ENCODE data around the gene MACROD1. TPM values are rescaled to one million over a fixed set of nuclear protein-coding genes. Genes with fewer than 3 reads are reported as not detected.
A peak's percentile ranks its signal among the peaks of the same experiment; 100 is the strongest.
"Not testable (repeated sequence)": the region's sequence is repeated elsewhere in the genome, so short reads cannot be mapped to it uniquely, and the experiment has no call there.

The MACROD1 gene
- total RNA-seq, 1 donor from 2014 or later = 20.6 TPM

- ATAC-seq (no peak), DNase-seq (ENCODE audit: low spot score) (no peak)
Measured at GRCh38 chr11:64192434-64192833, 26.5 kb upstream of the MACROD1 start.

DNA sequence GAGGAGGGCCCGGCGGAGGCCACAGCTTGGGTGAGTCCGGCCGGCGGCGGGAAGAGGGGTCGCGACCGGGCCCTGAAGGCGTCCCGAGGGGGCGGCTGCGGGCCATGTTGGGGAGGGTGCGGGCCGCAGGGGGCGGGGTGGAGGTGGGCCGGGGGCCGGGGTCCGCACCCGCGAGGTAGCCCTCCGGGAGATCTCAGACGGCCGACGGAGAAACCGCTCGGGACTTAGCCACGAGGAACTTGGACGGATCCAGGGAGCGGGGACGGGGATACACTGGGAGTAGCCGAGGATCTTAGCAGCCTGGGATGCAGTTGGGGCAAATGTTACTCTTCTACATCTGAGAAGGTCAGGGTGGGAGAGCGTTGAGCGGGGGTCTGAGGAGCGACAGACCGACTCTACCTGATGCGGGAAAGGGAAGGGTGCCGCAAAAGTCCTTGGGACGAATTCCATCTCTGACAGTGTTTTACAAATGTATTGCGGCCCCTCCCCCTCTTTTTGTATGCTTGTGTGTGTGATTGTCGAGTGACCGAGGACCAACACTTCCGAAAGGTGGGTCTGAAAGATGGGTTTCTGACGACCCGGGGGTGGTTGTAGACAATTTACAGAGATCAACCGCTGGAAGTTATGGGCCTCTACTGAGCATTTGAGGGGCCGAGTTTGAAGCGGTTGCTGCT, 20.7 kb upstream of the MACROD1 start:
- DNase-seq (ENCODE audit: low spot score) (no peak), ATAC-seq (no peak)
- intact Hi-C loops (cut with DNase I) = no loop called here

More at GRCh38 chr11:64192434-64192833, 26.5 kb upstream of the MACROD1 start:
- intact Hi-C loops (cut with DNase I) = no loop called here

GRCh38 chr11:64185693-64186491, 20.0 kb upstream of the MACROD1 start, which contains the start of gene STIP1:
STIP1 (plus strand) TSS chr11:64186171; CDS start chr11:64186262, 91 bp downstream.
- DNase-seq (ENCODE audit: low spot score) (peak; percentile 99), ATAC-seq (peak; percentile 96)
- intact Hi-C loops (cut with DNase I) = no loop called here

- intact Hi-C loops (cut with DNase I) = no loop called here
- ATAC-seq (peak; percentile 66), DNase-seq (ENCODE audit: low spot score) (peak; percentile 91)
Measured at GRCh38 chr11:64185175-64185692, 19.3 kb upstream of the MACROD1 start.

DNA sequence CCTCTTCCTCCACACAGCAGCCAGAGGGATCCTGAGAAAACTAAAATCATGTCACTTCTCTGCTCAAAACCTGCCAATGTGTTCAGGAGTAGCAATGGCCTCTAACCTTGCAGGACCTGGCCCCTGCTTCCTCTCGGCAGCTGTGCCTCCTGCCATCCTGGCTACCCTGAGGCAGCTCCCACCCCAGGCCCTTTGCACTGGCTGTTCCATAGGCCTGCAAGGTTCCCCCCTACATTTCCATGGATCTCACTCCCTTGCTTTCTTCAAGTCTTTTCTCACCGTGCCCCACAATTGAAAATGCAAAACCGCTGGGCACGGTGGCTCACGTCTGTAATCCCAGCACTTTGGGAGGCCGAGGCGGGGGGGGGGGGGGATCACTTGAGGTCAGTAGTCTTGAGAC, 18.0 kb upstream of the MACROD1 start:
- intact Hi-C loops (cut with DNase I) = no loop called here
- DNase-seq (ENCODE audit: low spot score) = no peak
- ATAC-seq = no peak

DNA sequence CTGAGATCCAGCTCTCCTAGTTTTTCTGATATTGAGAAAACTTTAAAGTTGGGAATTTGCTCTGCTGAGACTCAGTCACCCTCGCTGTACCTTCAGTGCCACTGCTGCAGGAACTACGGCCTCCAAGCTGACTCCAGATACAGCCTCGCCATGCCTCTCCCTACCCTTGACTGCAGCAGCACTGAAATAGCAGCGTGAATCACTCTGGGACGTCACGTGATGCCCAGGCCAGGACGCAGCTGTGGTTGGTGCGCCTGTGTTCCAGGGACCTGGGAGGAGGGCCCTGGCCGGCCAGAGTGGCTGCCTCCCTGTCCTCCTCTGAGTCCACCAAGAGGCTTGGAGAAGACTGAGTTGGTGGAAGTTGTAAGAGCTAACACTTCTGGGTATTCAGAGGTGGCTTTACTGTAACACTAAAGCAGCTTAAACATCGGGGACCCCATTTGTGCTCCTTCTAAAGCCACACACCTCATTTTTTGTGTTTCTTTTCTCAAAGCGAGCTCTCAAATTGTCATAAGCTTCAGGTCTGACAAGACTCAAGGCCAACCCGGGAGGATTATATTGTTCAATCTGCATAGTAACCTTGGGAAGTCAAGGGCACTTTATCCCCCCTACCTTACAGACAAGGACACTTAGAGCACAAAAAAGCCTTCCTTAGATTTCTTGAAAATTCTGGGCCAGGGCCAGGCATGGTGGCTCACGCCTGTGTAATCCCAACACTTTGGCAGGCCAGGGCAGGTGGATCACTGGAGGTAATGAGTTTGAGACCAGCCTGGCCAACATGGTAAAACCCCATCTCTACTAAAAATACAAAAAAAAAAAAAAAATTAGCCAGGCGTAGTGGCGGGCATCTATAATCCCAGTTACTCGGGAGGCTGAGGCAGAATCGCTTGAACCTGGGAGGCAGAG, 15.8 kb upstream of the MACROD1 start:
- intact Hi-C loops (cut with DNase I) = no loop called here
- ATAC-seq (peak; percentile 76), DNase-seq (ENCODE audit: low spot score) (peak; percentile 93)

- intact Hi-C loops (cut with DNase I) = no loop called here
- ATAC-seq (no peak), DNase-seq (ENCODE audit: low spot score) (no peak)
Measured at GRCh38 chr11:64180891-64181290, 15.0 kb upstream of the MACROD1 start.

DNA sequence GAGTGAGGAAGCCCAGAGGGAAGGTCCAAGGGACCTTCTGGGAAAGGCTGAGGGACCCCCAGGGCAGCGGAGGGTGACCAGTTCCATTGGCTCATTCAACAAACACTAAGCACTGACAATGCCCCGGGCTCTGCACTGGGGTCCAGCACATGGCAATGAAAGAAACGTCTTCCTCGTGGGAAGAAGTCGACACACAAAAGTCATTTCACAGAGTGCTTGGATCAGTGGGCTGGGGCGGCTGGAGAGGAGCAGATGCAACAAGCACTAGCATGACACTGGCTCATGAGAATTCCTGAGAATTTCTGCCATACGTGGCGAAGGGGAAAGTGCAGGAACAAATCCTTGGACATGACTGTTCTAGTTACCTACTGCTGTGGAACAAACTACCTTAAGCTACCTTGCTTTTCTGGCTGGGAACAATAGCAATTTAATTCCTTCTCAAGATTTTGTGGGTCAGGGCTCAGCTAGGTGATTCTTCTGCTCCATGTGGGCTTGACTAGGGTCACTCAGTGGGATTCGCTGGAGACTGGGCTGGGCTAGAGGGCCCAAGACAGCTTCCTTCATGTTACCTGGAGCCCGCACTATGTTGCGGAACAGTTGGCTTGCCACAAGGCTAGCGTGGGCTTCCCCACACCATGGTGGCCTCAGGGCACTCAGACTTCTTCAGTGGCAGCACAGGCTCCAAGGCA, 13.2 kb upstream of the MACROD1 start:
- intact Hi-C loops (cut with DNase I) = no loop called here
- ATAC-seq (no peak), DNase-seq (ENCODE audit: low spot score) (no peak)

GRCh38 chr11:64178203-64178602, 12.3 kb upstream of the MACROD1 start:
- ATAC-seq = no peak
- intact Hi-C loops (cut with DNase I) = no loop called here
- DNase-seq (ENCODE audit: low spot score) = no peak

- ATAC-seq (no peak), DNase-seq (ENCODE audit: low spot score) (no peak)
- intact Hi-C loops (cut with DNase I) = no loop called here
Measured at GRCh38 chr11:64176751-64177150, 10.8 kb upstream of the MACROD1 start.

- intact Hi-C loops (cut with DNase I) = no loop called here
- no peak for ATAC-seq
Measured at GRCh38 chr11:64173616-64174355, 7.9 kb upstream of the MACROD1 start.

DNA sequence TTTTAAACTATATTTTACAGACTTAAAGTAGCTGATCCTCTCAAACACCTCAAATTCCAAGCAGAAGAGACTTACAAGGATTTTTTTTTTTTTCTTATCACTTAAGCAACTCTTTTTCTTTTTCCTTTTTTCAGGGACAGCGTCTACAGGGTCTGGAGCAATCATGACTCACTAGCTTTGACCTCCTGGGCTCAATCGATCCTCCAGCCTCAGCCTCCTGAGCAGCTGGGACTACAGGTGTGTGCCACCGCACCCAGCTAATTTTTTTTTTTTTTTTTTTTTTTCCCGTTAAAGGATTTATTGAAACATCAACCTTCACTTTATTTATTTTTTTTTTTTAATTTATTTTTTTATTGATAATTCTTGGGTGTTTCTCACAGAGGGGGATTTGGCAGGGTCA, 4.5 kb upstream of the MACROD1 start:
- intact Hi-C loops (cut with DNase I) = no loop called here
- DNase-seq (ENCODE audit: low spot score) (no peak), ATAC-seq (no peak)

More at GRCh38 chr11:64173616-64174355, 7.9 kb upstream of the MACROD1 start:
- no peak for DNase-seq (ENCODE audit: low spot score)

DNA sequence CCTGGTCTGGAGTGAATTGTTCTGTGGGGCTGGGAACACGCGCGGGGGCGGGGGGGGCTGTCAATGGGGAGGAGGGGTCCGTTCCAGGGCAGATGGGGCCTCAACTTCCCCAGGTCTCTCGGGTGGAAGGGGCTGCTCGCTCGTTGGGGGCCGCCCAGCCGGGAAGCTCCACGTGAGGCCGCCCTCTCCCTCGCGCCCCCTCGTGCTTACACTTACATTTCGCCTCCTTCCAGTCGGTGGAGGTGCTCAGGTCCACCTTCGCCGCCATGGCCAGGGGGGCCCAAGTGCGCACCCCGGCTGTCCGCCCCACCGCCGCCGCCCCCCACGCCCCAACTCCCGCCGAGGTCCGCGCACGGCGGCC, 452 bp downstream of the MACROD1 start:
- intact Hi-C loops (cut with DNase I) = no loop called here
- DNase-seq (ENCODE audit: low spot score) (no peak), ATAC-seq (no peak)

DNA sequence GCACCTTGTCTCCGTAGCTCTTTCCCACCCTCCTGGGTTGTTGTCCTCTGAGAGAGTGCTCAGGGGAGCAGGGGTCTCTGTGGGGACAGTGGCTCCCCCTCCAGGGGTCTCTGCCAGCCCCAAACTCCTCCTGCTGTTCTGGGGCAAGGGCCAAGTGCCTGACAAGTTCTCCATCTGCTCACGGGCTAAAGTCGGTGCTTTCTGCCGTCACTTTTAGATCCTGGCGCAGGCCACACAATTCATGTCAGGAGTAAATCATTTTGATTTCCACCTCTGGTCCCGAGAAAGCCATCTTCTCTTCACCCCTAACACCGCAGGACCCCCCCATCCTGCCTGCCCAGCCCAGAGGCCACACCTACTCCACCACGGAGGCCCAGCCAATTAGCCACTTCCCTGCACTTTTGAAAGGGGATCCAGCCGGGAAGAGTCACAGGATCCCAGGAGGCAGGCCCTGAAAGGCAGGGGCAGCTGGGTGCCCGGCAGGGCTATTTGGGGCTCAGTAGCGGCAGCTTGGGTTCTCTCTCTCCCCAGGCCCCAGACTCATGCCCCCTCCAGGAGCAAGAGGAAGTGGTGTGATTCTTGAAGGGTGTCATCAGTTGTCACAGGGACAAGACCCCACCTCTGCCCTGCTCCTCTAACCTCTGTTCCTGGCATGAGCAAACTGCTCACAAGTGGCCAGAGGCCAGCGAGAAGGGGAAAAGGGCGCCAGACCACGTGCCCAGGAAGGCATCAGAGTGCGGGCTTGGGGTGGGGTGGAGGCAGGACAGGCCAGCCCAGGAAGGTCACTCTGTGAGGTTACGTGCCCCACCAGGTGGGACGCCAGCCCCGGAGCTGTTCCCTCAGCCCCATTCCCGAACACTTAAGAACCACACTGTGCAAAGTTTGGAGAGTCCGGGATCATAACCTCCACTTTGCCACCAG, 1.3 kb downstream of the MACROD1 start:
- intact Hi-C loops (cut with DNase I) = no loop called here
- ATAC-seq (peak; percentile 34), DNase-seq (ENCODE audit: low spot score) (no peak)

DNA sequence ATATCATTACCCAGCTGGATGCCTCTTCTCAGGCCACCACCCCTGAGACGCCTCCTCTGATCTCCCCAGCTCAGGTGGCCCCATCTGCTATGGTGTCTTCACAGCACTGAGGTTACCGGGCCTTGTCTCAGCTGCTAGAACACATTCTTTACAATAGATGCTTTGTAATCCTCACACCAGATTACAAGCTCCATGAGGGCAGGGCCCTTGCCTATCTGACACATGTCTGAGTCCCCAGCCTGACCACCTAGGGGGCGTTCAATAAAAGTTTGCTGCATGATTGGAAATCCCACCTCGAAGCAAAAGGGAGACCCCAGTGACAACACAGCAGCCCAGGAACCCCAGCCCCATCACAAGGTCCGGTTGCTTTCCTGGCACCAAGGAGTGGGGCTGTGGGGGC, 2.0 kb downstream of the MACROD1 start:
- ATAC-seq (no peak), DNase-seq (ENCODE audit: low spot score) (no peak)
- intact Hi-C loops (cut with DNase I) = no loop called here

DNA sequence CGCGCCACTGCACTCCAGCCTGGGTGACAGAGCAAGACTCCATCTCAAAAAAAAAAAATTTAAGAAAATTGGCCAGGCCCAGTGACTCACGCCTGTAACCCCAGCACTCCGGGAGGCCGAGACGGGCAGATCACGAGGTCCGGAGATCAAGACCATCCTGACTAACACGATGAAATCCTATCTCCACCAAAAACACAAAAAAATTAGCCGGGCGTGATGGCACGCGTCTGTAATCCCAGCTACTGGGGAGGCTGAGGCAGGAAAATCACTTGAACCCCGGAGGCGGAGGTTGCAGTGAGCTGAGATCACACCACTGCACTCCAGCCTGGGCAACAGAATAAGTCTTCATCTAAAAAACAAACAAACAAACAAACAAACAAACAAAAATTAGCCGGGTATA, 3.1 kb downstream of the MACROD1 start:
- ATAC-seq; DNase-seq (ENCODE audit: low spot score); intact Hi-C loops (cut with DNase I): not testable (repeated sequence)

DNA sequence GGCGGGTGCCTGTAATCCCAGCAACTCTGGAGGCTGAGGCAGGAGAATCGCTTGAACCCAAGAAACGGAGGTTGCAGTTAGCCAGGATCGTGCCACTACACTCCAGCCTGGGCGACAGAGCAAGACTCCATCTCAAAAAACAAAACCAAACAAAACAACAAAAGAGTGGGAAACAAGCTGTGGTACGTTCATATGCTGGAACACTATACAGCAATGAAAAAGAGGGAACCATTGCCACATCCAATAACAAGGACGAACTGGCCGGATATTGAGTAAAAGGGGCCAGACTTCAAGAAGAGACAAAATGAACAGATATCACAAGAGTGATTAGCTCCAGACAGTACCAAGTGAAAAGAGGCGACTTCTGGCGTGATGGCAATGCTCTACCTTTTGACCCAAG, 4.9 kb downstream of the MACROD1 start:
- DNase-seq (ENCODE audit: low spot score) (no peak), ATAC-seq (no peak)
- intact Hi-C loops (cut with DNase I) = no loop called here
